B cell (primary cell): ENCODE measurements around the gene PFKP. TPM values are rescaled to one million over a fixed set of nuclear protein-coding genes. Genes with fewer than 3 reads are reported as not detected.

Experiments
- ATAC-seq: fragments of 200-7000 bp; cut with Tn5 transposase; one replicate; pipeline ENCODE4 v1.10.0; 2021; ENCODE audit warnings: low read depth, mild to moderate bottlenecking, moderate number of reproducible peaks, moderate library complexity
- CTCF ChIA-PET: fragments of 350-600 bp; sonication (Branson Sonifier 250); formaldehyde crosslinking; loops from one replicate; lab custom pipeline; 2021; ENCODE audit warnings: antibody characterized with exemption, inconsistent platforms; lab: Charles Lee
- POLR2A ChIA-PET: fragments of 350-600 bp; sonication (Branson Sonifier 250); formaldehyde crosslinking; loops from one replicate; lab custom pipeline; 2021; ENCODE audit warnings: antibody characterized with exemption; lab: Charles Lee
- DNase-seq: peaks from one replicate; pipeline ENCODE4 v3.0.0; 2013
- H2AFZ ChIP-seq: 2 replicates; pipeline ENCODE4 v1.6.1; 2012; ENCODE audit warnings: mild to moderate bottlenecking, low read depth, low read length; ENCODE audit not compliant: insufficient read depth, poor library complexity, severe bottlenecking
- H3K27ac ChIP-seq, 2 donors: 1 replicate in 1 of 2; 2 replicates in 1 of 2; pipeline ENCODE4 v1.5.1; 2012 to 2013; ENCODE audit warnings: low read length in 2 of 2, mild to moderate bottlenecking in 2 of 2, moderate library complexity in 1 of 2
- H3K27me3 ChIP-seq, 4 experiments: fragments of 200-600 bp in 1 of 4; sonication (generic) in 1 of 4; replicated peaks in 1 of 4; 1 replicate in 2 of 4; 2 replicates in 2 of 4; pipeline versions ENCODE4 v1.6.1 to v1.7.0; 2013 to 2016; ENCODE audit warnings: low read length in 3 of 4, mild to moderate bottlenecking in 2 of 4, mixed read lengths in 1 of 4, moderate library complexity in 1 of 4; ENCODE audit not compliant: insufficient read depth in 4 of 4, control insufficient read depth in 3 of 4; ENCODE audit errors: control extremely low read depth in 1 of 4
- H3K36me3 ChIP-seq, 2 experiments: replicated peaks in 1 of 2; 1 replicate in 1 of 2; 2 replicates in 1 of 2; pipeline versions ENCODE4 v1.6.1 to v1.7.1; 2013; ENCODE audit warnings: low read length in 1 of 2; ENCODE audit not compliant: insufficient read depth in 2 of 2, control insufficient read depth in 1 of 2; ENCODE audit errors: control extremely low read depth in 1 of 2, extremely low read depth in 1 of 2
- H3K4me1 ChIP-seq, 2 donors: fragments of 200-600 bp in 1 of 2; sonication (generic) in 1 of 2; 1 replicate in 1 of 2; 2 replicates in 1 of 2; pipeline versions ENCODE4 v1.5.1 to v1.6.1; 2013 to 2017; ENCODE audit warnings: low read length in 2 of 2; ENCODE audit not compliant: control insufficient read depth in 2 of 2, insufficient read depth in 2 of 2
- H3K4me2 ChIP-seq: replicated peaks from 2 replicates; pipeline ENCODE3; 2012; ENCODE audit warnings: mild to moderate bottlenecking, low read depth, low read length; ENCODE audit not compliant: poor library complexity, severe bottlenecking
- H3K4me3 ChIP-seq, 5 experiments: fragments of 200-600 bp in 1 of 5; sonication (generic) in 1 of 5; 1 replicate in 3 of 5; 2 replicates in 2 of 5; pipeline versions ENCODE4 v1.5.1 to v1.7.0; 2011 to 2016; ENCODE audit warnings: low read length in 4 of 5, mild to moderate bottlenecking in 4 of 5, low read depth in 2 of 5, control low read depth in 1 of 5, moderate library complexity in 1 of 5; ENCODE audit not compliant: insufficient read depth in 1 of 5; ENCODE audit errors: control extremely low read depth in 1 of 5, extremely low read depth in 1 of 5
- H3K79me2 ChIP-seq: fragments of 200-600 bp; sonication (generic); one replicate; pipeline ENCODE4 v1.6.0; 2016; ENCODE audit warnings: low read length; ENCODE audit not compliant: control insufficient read depth, insufficient read depth
- H3K9ac ChIP-seq: fragments of 200-600 bp; sonication (generic); 2 replicates; pipeline ENCODE4 v1.6.1; 2017; ENCODE audit warnings: mild to moderate bottlenecking, low read length, moderate library complexity
- H3K9me3 ChIP-seq, 3 donors: one replicate each; pipeline versions ENCODE4 v1.6.1 to v1.7.1; 2013; ENCODE audit warnings: low read length in 2 of 3; ENCODE audit not compliant: control insufficient read depth in 2 of 3, insufficient read depth in 1 of 3; ENCODE audit errors: control extremely low read depth in 1 of 3
- H4K20me1 ChIP-seq: 2 replicates; pipeline ENCODE4 v1.6.0; 2012; ENCODE audit warnings: mild to moderate bottlenecking, low read length; ENCODE audit not compliant: insufficient read depth, control insufficient read depth, poor library complexity, severe bottlenecking
- H3K27ac Mint-ChIP-seq: one replicate; pipeline ENCODE4 v1.8.0; 2021; ENCODE audit warnings: mixed read lengths
- H3K27me3 Mint-ChIP-seq: one replicate; pipeline ENCODE4 v1.8.0; 2021; ENCODE audit warnings: mixed read lengths
- H3K4me1 Mint-ChIP-seq: one replicate; pipeline ENCODE4 v1.8.0; 2021; ENCODE audit warnings: mixed read lengths
- H3K4me3 Mint-ChIP-seq: one replicate; pipeline ENCODE4 v1.8.0; 2021; ENCODE audit warnings: mixed read lengths
- H3K9me3 Mint-ChIP-seq: one replicate; pipeline ENCODE4 v1.8.0; 2022; ENCODE audit warnings: mixed read lengths; ENCODE audit not compliant: insufficient read depth
- EZH2 ChIP-seq: IDR thresholded peaks from 2 replicates; pipeline ENCODE4 v1.6.1; 2012; ENCODE audit warnings: borderline replicate concordance, low read depth, mild to moderate bottlenecking, moderate library complexity, low read length; ENCODE audit not compliant: insufficient read depth, poor library complexity, severe bottlenecking
- WGBS: methylation state at CpG from one replicate; pipeline ENCODE4 v1.1.5; 2013; ENCODE audit warnings: missing lambda C conversion rate; ENCODE audit not compliant: insufficient coverage; 5-methylcytosine and 5-hydroxymethylcytosine counted together
- intact Hi-C: fragments of 100-400 bp; cut with micrococcal nuclease; formaldehyde crosslinking; loops from one replicate; pipeline ENCODE4 v1.10.0; 2022
- polyA plus RNA-seq: library from polyadenylated mRNA; depleted of rRNA; stranded (reverse); fragments of >200 nt; gene quantifications from 2 replicates; pipeline ENCODE4 v1.2.3, GENCODE V29; 2012
- total RNA-seq, 2 donors: library from RNA; stranded (reverse); fragments of 120-200 nt in 1 of 2; gene quantifications; 1 replicate in 1 of 2; 2 replicates in 1 of 2; pipeline versions ENCODE4 v1.2.3 to v1.2.4, GENCODE V29; 2013 to 2022
- TF ChIP-seq, protein P1 (sequence below): fragments of 200-600 bp; IDR thresholded peaks from one replicate; pipeline ENCODE4 v1.8.0; 2022; ENCODE audit warnings: antibody characterized with exemption, mild to moderate bottlenecking

The PFKP gene
- total and polyA plus RNA-seq, 2 donors (not counting 1 experiment from before 2014, with no cell fraction given), result 41.4 to 54.3 TPM

DNA sequence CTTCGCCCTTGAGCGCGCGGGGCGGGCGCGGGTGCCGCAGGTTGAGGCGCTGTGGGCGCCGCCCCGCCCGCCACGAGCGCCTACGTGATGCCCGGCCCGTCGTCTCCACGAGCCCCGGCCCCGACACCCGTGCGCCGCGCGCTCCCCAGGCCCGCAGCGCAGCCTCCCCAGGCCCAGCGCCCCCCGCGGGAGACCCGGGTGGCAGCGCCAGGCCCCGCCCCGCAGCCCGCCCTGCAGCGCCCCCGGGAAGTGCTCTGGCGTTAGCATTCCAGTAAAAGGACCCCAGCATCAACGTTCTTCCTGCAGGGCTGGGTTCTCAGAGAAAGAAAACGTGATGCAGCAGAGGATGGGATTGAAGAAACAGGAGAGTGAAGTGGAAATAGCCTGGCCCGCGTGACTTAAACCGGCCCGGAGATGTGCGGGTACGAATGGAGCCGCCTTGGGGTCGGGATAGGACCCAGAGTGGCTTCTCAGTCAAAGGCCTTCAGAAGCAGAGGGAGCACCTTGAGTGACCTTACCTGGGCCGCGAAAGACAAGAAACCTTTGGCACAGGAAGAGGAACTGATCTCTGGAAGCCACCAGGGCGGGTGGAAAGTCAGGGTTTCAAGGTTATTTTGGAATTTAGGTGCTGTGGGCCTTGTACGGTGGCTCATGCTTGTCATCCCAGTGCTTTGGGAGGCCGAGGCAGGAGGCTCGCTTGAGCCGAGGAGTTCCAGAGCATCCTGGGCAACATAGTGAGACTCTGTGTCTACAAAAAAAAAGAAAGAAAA lies 1.8 kb downstream of the PFKP start:
- Histone ChIP-seq H4K20me1 (peaks cover 45% of the 10 kb centered on the region), H3K27ac (no peak overlapping the region), H3K79me2 (peaks cover 51% of the 10 kb centered on the region), H3K4me1 (peaks cover 8 to 15% of the 10 kb centered on the region in 2 donors), H3K4me3 (peak overlapping the region; percentile 11 to 95 (median 88)), H2AFZ (peak overlapping the region; percentile 81), H3K9me3 (peaks cover 0 to 9% (median 0%) of the 10 kb centered on the region in 3 donors), H3K4me2 (peak overlapping the region; percentile 98), H3K36me3 (peaks cover 0 to 3% of the 10 kb centered on the region in 2 experiments), H3K9ac (peak overlapping the region; percentile 93), H3K27me3 (peaks cover 0 to 8% (median 0%) of the 10 kb centered on the region in 4 experiments)
- H3K4me3 Mint-ChIP-seq, result peak overlapping the region; percentile 94
- H3K9me3 Mint-ChIP-seq, result no peaks in the 10 kb centered on the region
- ChIA-PET POLR2A (no interaction called here), CTCF (no interaction called here)
- H3K27me3 Mint-ChIP-seq, result peaks cover 6% of the 10 kb centered on the region
- WGBS, result 16% methylated on average over 57 of the region's 57 CpGs
- peaks cover 39% of the 10 kb centered on the region for H3K4me1 Mint-ChIP-seq
- peak overlapping the region; percentile 47 for H3K27ac Mint-ChIP-seq
- intact Hi-C loops, result loop anchor here (1.0 kb wide), 1 partner anchor 103 kb away; the partner anchor contains the start of gene PITRM1
- ATAC-seq (no peak), DNase-seq (no peak)
- no peak for TF ChIP-seq EZH2
- TF ChIP-seq, protein P1, sequence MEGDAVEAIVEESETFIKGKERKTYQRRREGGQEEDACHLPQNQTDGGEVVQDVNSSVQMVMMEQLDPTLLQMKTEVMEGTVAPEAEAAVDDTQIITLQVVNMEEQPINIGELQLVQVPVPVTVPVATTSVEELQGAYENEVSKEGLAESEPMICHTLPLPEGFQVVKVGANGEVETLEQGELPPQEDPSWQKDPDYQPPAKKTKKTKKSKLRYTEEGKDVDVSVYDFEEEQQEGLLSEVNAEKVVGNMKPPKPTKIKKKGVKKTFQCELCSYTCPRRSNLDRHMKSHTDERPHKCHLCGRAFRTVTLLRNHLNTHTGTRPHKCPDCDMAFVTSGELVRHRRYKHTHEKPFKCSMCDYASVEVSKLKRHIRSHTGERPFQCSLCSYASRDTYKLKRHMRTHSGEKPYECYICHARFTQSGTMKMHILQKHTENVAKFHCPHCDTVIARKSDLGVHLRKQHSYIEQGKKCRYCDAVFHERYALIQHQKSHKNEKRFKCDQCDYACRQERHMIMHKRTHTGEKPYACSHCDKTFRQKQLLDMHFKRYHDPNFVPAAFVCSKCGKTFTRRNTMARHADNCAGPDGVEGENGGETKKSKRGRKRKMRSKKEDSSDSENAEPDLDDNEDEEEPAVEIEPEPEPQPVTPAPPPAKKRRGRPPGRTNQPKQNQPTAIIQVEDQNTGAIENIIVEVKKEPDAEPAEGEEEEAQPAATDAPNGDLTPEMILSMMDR, result no peak

DNA sequence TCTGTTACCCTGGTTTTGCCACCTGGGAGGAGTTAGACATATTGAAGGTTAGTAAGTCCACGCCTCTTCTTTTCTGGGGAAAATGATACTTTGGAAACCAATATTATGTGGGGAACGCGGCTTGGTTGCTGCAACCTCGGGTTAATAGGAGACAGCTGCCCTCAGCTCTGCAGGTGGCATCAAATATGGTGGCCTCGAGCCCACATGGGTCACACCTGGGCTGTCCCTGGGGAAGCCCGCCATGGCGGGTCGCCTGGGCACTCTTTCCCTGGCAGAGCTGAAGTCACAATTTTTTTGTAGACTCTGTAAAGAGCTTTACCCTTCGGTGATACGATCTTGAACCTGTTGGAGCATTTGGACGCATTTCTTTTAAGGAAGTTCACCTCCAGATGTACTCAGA lies 2.5 kb downstream of the PFKP start:
- Mint-ChIP-seq H3K27me3 (peaks cover 6% of the 10 kb centered on the region), H3K9me3 (no peaks in the 10 kb centered on the region), H3K4me1 (peaks cover 36% of the 10 kb centered on the region), H3K4me3 (peak overlapping the region; percentile 94), H3K27ac (no peak overlapping the region)
- Histone ChIP-seq H3K4me1 (peaks cover 8 to 15% of the 10 kb centered on the region in 2 donors), H3K36me3 (peaks cover 0 to 3% of the 10 kb centered on the region in 2 experiments), H4K20me1 (peaks cover 51% of the 10 kb centered on the region), H3K4me3 (no peak overlapping the region), H2AFZ (no peak overlapping the region), H3K79me2 (peaks cover 59% of the 10 kb centered on the region), H3K9ac (no peak overlapping the region), H3K27ac (no peak overlapping the region), H3K27me3 (peaks cover 0 to 8% (median 0%) of the 10 kb centered on the region in 4 experiments), H3K9me3 (peaks cover 0 to 9% (median 0%) of the 10 kb centered on the region in 3 donors), H3K4me2 (peak overlapping the region; percentile 98)
- 86% methylated on average over 10 of the region's 11 CpGs for WGBS
- ATAC-seq (no peak), DNase-seq (no peak)
- POLR2A ChIA-PET, result no interaction called here
- intact Hi-C loops, result no loop called here
- CTCF ChIA-PET, result interaction anchor here (1.9 kb wide), 1 partner anchor 27 kb away, joined by 11 read pairs; no protein-coding TSS in a partner anchor
- TF ChIP-seq, protein P1, result no peak
- no peak for TF ChIP-seq EZH2
